Measurements from ENCODE around the gene NT5C3B. TPM values are rescaled to one million over a fixed set of nuclear protein-coding genes. Genes with fewer than 3 reads are reported as not detected.

The NT5C3B gene
- polyA plus RNA-seq, 1 of the 3 experiments (the other 2 are of a cell fraction), result 87.4 TPM

GRCh38 chr17:41849251-41849990 lies 13.4 kb upstream of the NT5C3B start (continued):
- no peak for TF ChIP-seq CTCF (IDR thresholded peaks at IDR 0.05)
- TF ChIP-seq EP300 (IDR thresholded peaks at IDR 0.05; ENCODE audit: borderline replicate concordance in 1 of 2, low read depth in 1 of 2, low read length in 1 of 2), result no peak

- Histone ChIP-seq H3K9ac (no peak overlapping the region), H3K79me2 (ENCODE audit: insufficient read depth) (peaks cover 52% of the 10 kb centered on the region; the same call in 1 of the 2 replicates), H2AFZ (ENCODE audit: low read depth) (no peak overlapping the region), H3K9me3 (no peaks in the 10 kb centered on the region), H3K4me2 (no peak overlapping the region), H3K4me3 (ENCODE audit: low read depth in 2 of 2, low read length in 1 of 2) (no peak overlapping the region), H3K27me3 (ENCODE audit: insufficient read depth) (no peaks in the 10 kb centered on the region), H3F3A (replicated peaks; ENCODE audit: insufficient read depth) (peaks cover 6% of the 10 kb centered on the region), H3K4me1 (ENCODE audit: control insufficient read depth in 1 of 2, insufficient read depth in 2 of 2, low read depth in 1 of 2, low read length in 1 of 2) (no peaks in the 10 kb centered on the region), H3K36me3 (replicated peaks in 1 of 2; ENCODE audit: control insufficient read depth in 1 of 2, insufficient read depth in 2 of 2, low read length in 1 of 2) (peaks cover 9 to 11% of the 10 kb centered on the region in 2 experiments), H3K9me2 (no peaks in the 10 kb centered on the region), H4K20me1 (ENCODE audit: insufficient read depth) (peaks cover 27% of the 10 kb centered on the region), H3K27ac (ENCODE audit: low read depth in 2 of 2, low read length in 1 of 2) (no peak overlapping the region)
- 66% methylated on average over 4 of the region's 4 CpGs for WGBS (ENCODE audit: low lambda C conversion rate)
- CTCF ChIA-PET, result interaction anchor here (2.1 kb wide), 1 partner anchor 47 kb away, joined by 7 read pairs; no protein-coding TSS in a partner anchor
- POLR2A ChIA-PET, result no interaction called here
- TF ChIP-seq USF1 (IDR thresholded peaks at IDR 0.05; ENCODE audit: borderline replicate concordance, low read depth) (no peak), RAD21 (IDR thresholded peaks at IDR 0.05; ENCODE audit: low read length) (no peak), YY1 (IDR thresholded peaks at IDR 0.05; ENCODE audit: low read depth) (no peak), TEAD4 (IDR thresholded peaks at IDR 0.05; ENCODE audit: borderline replicate concordance, insufficient read depth) (no peak), MAX (IDR thresholded peaks at IDR 0.05; ENCODE audit: low read depth) (no peak), FOXM1 (IDR thresholded peaks at IDR 0.05; ENCODE audit: low read depth) (no peak), GABPA (IDR thresholded peaks at IDR 0.05; ENCODE audit: low read depth) (no peak), NFIC (IDR thresholded peaks at IDR 0.05; ENCODE audit: borderline replicate concordance) (no peak), USF2 (IDR thresholded peaks at IDR 0.05; ENCODE audit: borderline replicate concordance, low read depth, low read length) (no peak), POLR2AphosphoS5 (IDR thresholded peaks at IDR 0.05; ENCODE audit: low read depth, low read length) (no peak), SIN3A (IDR thresholded peaks at IDR 0.05; ENCODE audit: borderline replicate concordance, low read depth, low read length) (no peak), ZBTB33 (IDR thresholded peaks at IDR 0.05; ENCODE audit: borderline replicate concordance, low read depth) (no peak), MEF2A (IDR thresholded peaks at IDR 0.05; ENCODE audit: borderline replicate concordance, low read depth) (no peak), MXI1 (IDR thresholded peaks at IDR 0.05; ENCODE audit: low read depth, low read length) (no peak), FOXJ3 (CRISPR knock-in tag; IDR thresholded peaks at IDR 0.05) (no peak), RCOR1 (IDR thresholded peaks at IDR 0.05; ENCODE audit: low read length) (no peak), PBX3 (IDR thresholded peaks at IDR 0.05) (no peak), REST (IDR thresholded peaks at IDR 0.05; ENCODE audit: low read depth, low read length) (no peak)
- DNase-seq, result no peak
Observed at GRCh38 chr17:41848788-41849187, 12.8 kb upstream of the NT5C3B start.

All from SK-N-SH (cell line).